ENCODE results near the gene GOSR2.
"Not testable (repeated sequence)": the region's sequence is repeated elsewhere in the genome, so short reads cannot be mapped to it uniquely, and the experiment has no call there.

GOSR2 gene

GRCh38 chr17:46930051-46930450 lies 7.1 kb downstream of the GOSR2 start:
- no peak for DNase-seq (ENCODE audit: low read depth, low spot score)

GRCh38 chr17:46931596-46931995 lies 8.6 kb downstream of the GOSR2 start:
- no peak for DNase-seq (ENCODE audit: low read depth, low spot score)

GRCh38 chr17:46935658-46936266 lies 12.8 kb downstream of the GOSR2 start:
- no peak for DNase-seq (ENCODE audit: low read depth, low spot score)

- peak; percentile 88 for DNase-seq (ENCODE audit: low read depth, low spot score)
These were observed 17.9 kb downstream of the GOSR2 start for GRCh38 chr17:46940692-46941404.

- DNase-seq (ENCODE audit: low read depth, low spot score), result peak; percentile 83
These were observed 19.7 kb downstream of the GOSR2 start for GRCh38 chr17:46942441-46943217.

GRCh38 chr17:46943218-46943500 lies 20.2 kb downstream of the GOSR2 start:
- no peak for DNase-seq (ENCODE audit: low read depth, low spot score)

GRCh38 chr17:46943501-46944393 lies 20.8 kb downstream of the GOSR2 start:
- DNase-seq (ENCODE audit: low read depth, low spot score), result peak; percentile 73

- DNase-seq (ENCODE audit: low read depth, low spot score), result peak; percentile 73
These were observed 22.0 kb downstream of the GOSR2 start for GRCh38 chr17:46944931-46945330.

GRCh38 chr17:46947216-46947615 lies 24.3 kb downstream of the GOSR2 start:
- no peak for DNase-seq (ENCODE audit: low read depth, low spot score)

- peak; percentile 31 for DNase-seq (ENCODE audit: low read depth, low spot score)
These were observed 25.6 kb downstream of the GOSR2 start for GRCh38 chr17:46948544-46948943.

GRCh38 chr17:46949291-46950174 lies 26.6 kb downstream of the GOSR2 start:
- DNase-seq (ENCODE audit: low read depth, low spot score), result no peak

- no peak for DNase-seq (ENCODE audit: low read depth, low spot score)
These were observed 27.5 kb downstream of the GOSR2 start for GRCh38 chr17:46950342-46950996.

- peak; percentile 50 for DNase-seq (ENCODE audit: low read depth, low spot score)
These were observed 28.1 kb downstream of the GOSR2 start for GRCh38 chr17:46950997-46951621.

GRCh38 chr17:46951706-46952105 lies 28.7 kb downstream of the GOSR2 start:
- no peak for DNase-seq (ENCODE audit: low read depth, low spot score)

GRCh38 chr17:46952115-46952514 lies 29.2 kb downstream of the GOSR2 start:
- DNase-seq (ENCODE audit: low read depth, low spot score), result no peak

GRCh38 chr17:46953191-46953590 lies 30.2 kb downstream of the GOSR2 start:
- not testable (repeated sequence) for DNase-seq (ENCODE audit: low read depth, low spot score)

- no peak for DNase-seq (ENCODE audit: low read depth, low spot score)
These were observed 35.2 kb downstream of the GOSR2 start for GRCh38 chr17:46958041-46958591.

- DNase-seq (ENCODE audit: low read depth, low spot score), result no peak
These were observed 37.2 kb downstream of the GOSR2 start for GRCh38 chr17:46960152-46960551.

GRCh38 chr17:46962374-46962790 lies 39.4 kb downstream of the GOSR2 start:
- no peak for DNase-seq (ENCODE audit: low read depth, low spot score)

All from ELF-1 (cell line).